H1 (cell line): Measurements from ENCODE around the gene ITSN1. TPM values are rescaled to one million over a fixed set of nuclear protein-coding genes. Genes with fewer than 3 reads are reported as not detected.

Experiments
- CTCF ChIA-PET: fragments of 300-600 bp; sonication (Branson Sonifier 250); formaldehyde crosslinking; loops from one replicate; lab custom pipeline; 2021; ENCODE audit not compliant: partially characterized antibody; lab: Charles Lee
- POLR2A ChIA-PET: fragments of 300-600 bp; sonication (Branson Sonifier 250); formaldehyde crosslinking; loops from one replicate; lab custom pipeline; 2021; ENCODE audit warnings: inconsistent platforms; ENCODE audit not compliant: partially characterized antibody; lab: Charles Lee
- DNase-seq, 2 experiments: peaks; one replicate each; pipeline versions ENCODE4 v3.0.0 to v3.0.0-alpha.2; 2010 to 2022; ENCODE audit warnings: low spot score in 2 of 2, low read depth in 1 of 2, mixed read lengths in 1 of 2
- FAIRE-seq: peaks from 2 replicates; lab custom pipeline; 2011; peaks lifted over from hg19 to GRCh38; lab: Jason Lieb, UNC
- H2AFZ ChIP-seq: 2 replicates; pipeline ENCODE4 v1.8.1; 2012; ENCODE audit warnings: low read length, inconsistent platforms
- H2AK5ac ChIP-seq: 2 replicates; pipeline ENCODE4 v1.6.1; 2013; ENCODE audit warnings: low read depth, low read length
- H2BK120ac ChIP-seq: replicated peaks from 2 replicates; pipeline ENCODE3; 2013; ENCODE audit warnings: low read depth, low read length, inconsistent platforms
- H2BK12ac ChIP-seq: 2 replicates; pipeline ENCODE4 v1.6.1; 2013; ENCODE audit warnings: low read depth, low read length
- H2BK15ac ChIP-seq: 2 replicates; pipeline ENCODE4 v1.6.1; 2013; ENCODE audit warnings: low read length
- H2BK20ac ChIP-seq: 2 replicates; pipeline ENCODE4 v1.6.1; 2013; ENCODE audit warnings: low read length
- H2BK5ac ChIP-seq: 2 replicates; pipeline ENCODE4 v1.6.1; 2013; ENCODE audit warnings: low read depth, low read length
- H3K14ac ChIP-seq: 2 replicates; pipeline ENCODE4 v1.6.1; 2013; ENCODE audit warnings: inconsistent platforms; ENCODE audit not compliant: insufficient read length
- H3K18ac ChIP-seq: 2 replicates; pipeline ENCODE4 v1.6.1; 2013; ENCODE audit warnings: low read length; ENCODE audit errors: extremely low read depth
- H3K23ac ChIP-seq: 2 replicates; pipeline ENCODE4 v1.6.1; 2013; ENCODE audit warnings: inconsistent platforms; ENCODE audit not compliant: insufficient read length
- H3K23me2 ChIP-seq: 2 replicates; pipeline ENCODE4 v1.6.1; 2013; ENCODE audit warnings: low read depth, low read length
- H3K27ac ChIP-seq: 2 replicates; pipeline ENCODE4 v1.6.1; 2011; ENCODE audit warnings: low read depth, low read length, inconsistent platforms
- H3K27me3 ChIP-seq, 4 experiments: replicated peaks in 1 of 4; 1 replicate in 1 of 4; 2 replicates in 3 of 4; pipeline versions ENCODE4 v1.6.1 to v1.8.1; 2011 to 2013; ENCODE audit warnings: low read length in 3 of 4, mild to moderate bottlenecking in 3 of 4, inconsistent platforms in 2 of 4, mixed read lengths in 2 of 4, moderate library complexity in 1 of 4; ENCODE audit not compliant: control insufficient read depth in 3 of 4, insufficient read depth in 3 of 4; ENCODE audit errors: extremely low read depth in 1 of 4
- H3K36me3 ChIP-seq, 4 experiments: 2 replicates each; pipeline versions ENCODE4 v1.6.1 to v1.8.1; 2011 to 2013; ENCODE audit warnings: mild to moderate bottlenecking in 4 of 4, low read length in 3 of 4, moderate library complexity in 2 of 4, control low read depth in 1 of 4, inconsistent platforms in 1 of 4; ENCODE audit not compliant: insufficient read depth in 4 of 4, control insufficient read depth in 2 of 4
- H3K4ac ChIP-seq: replicated peaks from 2 replicates; pipeline ENCODE3; 2013; ENCODE audit warnings: low read length, low read depth, mixed read lengths, inconsistent platforms; ENCODE audit not compliant: insufficient read length
- H3K4me1 ChIP-seq, 4 experiments: replicated peaks in 1 of 4; 1 replicate in 1 of 4; 2 replicates in 3 of 4; pipeline versions ENCODE4 v1.6.1 to v1.8.1; 2011 to 2013; ENCODE audit warnings: low read length in 3 of 4, inconsistent platforms in 2 of 4, mixed read lengths in 1 of 4; ENCODE audit not compliant: insufficient read depth in 4 of 4, control insufficient read depth in 3 of 4
- H3K4me2 ChIP-seq, 2 experiments: 2 replicates each; pipeline versions ENCODE4 v1.6.1 to v1.8.1; 2011 to 2013; ENCODE audit warnings: low read depth in 2 of 2, low read length in 2 of 2, control low read depth in 1 of 2, inconsistent platforms in 1 of 2, mild to moderate bottlenecking in 1 of 2; ENCODE audit not compliant: insufficient read depth in 1 of 2
- H3K4me3 ChIP-seq, 4 experiments: fragments of 200-600, 300-600 bp in 1 of 4; sonication (generic), shearing (Covaris generic), sonication (Bioruptor Twin) in 1 of 4; 2 replicates each; pipeline versions ENCODE4 v1.5.1 to v1.8.1; 2011 to 2016; ENCODE audit warnings: low read length in 4 of 4, low read depth in 3 of 4, control low read depth in 2 of 4, inconsistent platforms in 2 of 4, mild to moderate bottlenecking in 2 of 4, mixed read lengths in 1 of 4, moderate library complexity in 1 of 4; ENCODE audit not compliant: insufficient read depth in 2 of 4; ENCODE audit errors: extremely low read depth in 1 of 4
- H3K56ac ChIP-seq: replicated peaks from 2 replicates; pipeline ENCODE3; 2013; ENCODE audit warnings: low read depth, mild to moderate bottlenecking, mixed read lengths, low read length, inconsistent platforms; ENCODE audit not compliant: insufficient read length
- H3K79me1 ChIP-seq: 2 replicates; pipeline ENCODE4 v1.6.1; 2013; ENCODE audit warnings: low read depth, low read length, control low read depth
- H3K79me2 ChIP-seq, 2 experiments: 2 replicates each; pipeline versions ENCODE4 v1.6.1 to v1.8.1; 2012 to 2013; ENCODE audit warnings: low read length in 2 of 2, mild to moderate bottlenecking in 2 of 2, inconsistent platforms in 1 of 2; ENCODE audit not compliant: insufficient read depth in 2 of 2, control insufficient read depth in 1 of 2
- H3K9ac ChIP-seq, 4 experiments: replicated peaks in 1 of 4; 1 replicate in 1 of 4; 2 replicates in 3 of 4; pipeline versions ENCODE4 v1.6.1 to v1.8.1; 2011 to 2013; ENCODE audit warnings: low read depth in 3 of 4, low read length in 3 of 4, control low read depth in 2 of 4, mild to moderate bottlenecking in 2 of 4, moderate library complexity in 2 of 4, inconsistent platforms in 1 of 4; ENCODE audit errors: extremely low read depth in 1 of 4
- H3K9me3 ChIP-seq, 2 experiments: 2 replicates each; pipeline versions ENCODE4 v1.6.1 to v1.8.1; 2012 to 2013; ENCODE audit warnings: mild to moderate bottlenecking in 2 of 2, moderate library complexity in 2 of 2, control low read depth in 1 of 2, inconsistent platforms in 1 of 2, low read depth in 1 of 2, low read length in 1 of 2, mixed read lengths in 1 of 2; ENCODE audit not compliant: insufficient read depth in 2 of 2
- H4K20me1 ChIP-seq, 2 experiments: replicated peaks in 1 of 2; 2 replicates each; pipeline versions ENCODE3 to v1.8.1; 2011 to 2013; ENCODE audit warnings: inconsistent platforms in 2 of 2, low read length in 2 of 2, mild to moderate bottlenecking in 1 of 2; ENCODE audit not compliant: insufficient read depth in 2 of 2, control insufficient read depth in 1 of 2
- H4K5ac ChIP-seq: 2 replicates; pipeline ENCODE4 v1.6.1; 2013; ENCODE audit warnings: low read length, low read depth, mixed read lengths, inconsistent platforms; ENCODE audit not compliant: insufficient read length
- H4K8ac ChIP-seq: 2 replicates; pipeline ENCODE4 v1.8.0; 2013; ENCODE audit warnings: mild to moderate bottlenecking, moderate library complexity, low read length, inconsistent platforms; ENCODE audit not compliant: insufficient read depth; ENCODE audit errors: extremely low read depth
- H4K91ac ChIP-seq: replicated peaks from 2 replicates; pipeline ENCODE3; 2013; ENCODE audit warnings: low read length, mixed read lengths, inconsistent platforms; ENCODE audit not compliant: insufficient read length
- BCL11A ChIP-seq, 2 experiments: IDR thresholded peaks; one replicate each; pipeline ENCODE4 v1.6.1; 2011; ENCODE audit warnings: low read depth in 2 of 2, low read length in 2 of 2, mild to moderate bottlenecking in 2 of 2
- NRF1 ChIP-seq: IDR thresholded peaks from 2 replicates; pipeline ENCODE4 v1.6.1; 2011; ENCODE audit warnings: mild to moderate bottlenecking, low read depth, low read length, improper control_type of control experiment
- RFX5 ChIP-seq: IDR thresholded peaks from 2 replicates; pipeline ENCODE4 v1.6.1; 2011; ENCODE audit warnings: low read depth, low read length, improper control_type of control experiment, borderline replicate concordance
- SAP30 ChIP-seq: fragments of 300-600 bp; sonication (generic); IDR thresholded peaks from 2 replicates; pipeline ENCODE4 v1.7.1; 2012; ENCODE audit warnings: low read length, moderate library complexity, mild to moderate bottlenecking, inconsistent platforms; ENCODE audit not compliant: insufficient read depth, insufficient replicate concordance
- SIRT6 ChIP-seq: IDR thresholded peaks from one replicate; pipeline ENCODE4 v1.7.1; 2012; ENCODE audit warnings: low read length, inconsistent platforms
- SIX5 ChIP-seq: IDR thresholded peaks from 2 replicates; pipeline ENCODE4 v1.6.1; 2011; ENCODE audit warnings: mild to moderate bottlenecking, low read depth, low read length
- SP2 ChIP-seq: IDR thresholded peaks from 2 replicates; pipeline ENCODE4 v1.6.1; 2012; ENCODE audit warnings: mild to moderate bottlenecking, low read length, inconsistent platforms
- YY1 ChIP-seq: IDR thresholded peaks from 2 replicates; pipeline ENCODE4 v1.6.1; 2011; ENCODE audit warnings: low read depth, mild to moderate bottlenecking, low read length
- WGBS, 2 experiments: shearing (Covaris generic) in 1 of 2; methylation state at CpG; one replicate each; pipeline versions ENCODE4 v1.1.6 to v1.1.7; 2013 to 2015; ENCODE audit warnings: low lambda C conversion rate in 2 of 2, mixed read lengths in 2 of 2, inconsistent platforms in 1 of 2, low coverage in 1 of 2, missing lambda C conversion rate in 1 of 2; ENCODE audit not compliant: insufficient replicate concordance in 2 of 2, insufficient coverage in 1 of 2, insufficient read length in 1 of 2; ENCODE audit errors: extremely low coverage in 1 of 2, missing lambda C conversion rate in 1 of 2; 5-methylcytosine and 5-hydroxymethylcytosine counted together
- polyA plus RNA-seq, 7 experiments: library from polyadenylated mRNA; depleted of rRNA in 3 of 7; stranded (reverse) in 5 of 7; unstranded in 2 of 7; fragments of >200 nt in 5 of 7; fragments of 200-250 nt in 2 of 7; gene quantifications; 1 replicate in 5 of 7; 2 replicates in 1 of 7; 4 replicates in 1 of 7; pipeline versions ENCODE4 v1.2.1 to v1.2.3, GENCODE V29; 2011 to 2013; ENCODE audit warnings: missing spikeins in 2 of 7, mixed read lengths in 2 of 7
- total RNA-seq: library from RNA; stranded (reverse); fragmentation: NEBNext Ultra II Directional; extraction: Animal tissue kit (Norgen Biotek cat#: 25700); gene quantifications from 2 replicates; pipeline ENCODE4 v1.2.1, GENCODE V29; 2021

The ITSN1 gene
- total and polyA plus RNA-seq, 2 of the 8 experiments (the other 6 are each of a cell fraction or from before 2014, with no cell fraction given) = 60.8 to 78.1 TPM

- H4K20me1 ChIP-seq = no peaks in the 10 kb centered on the region
- H3K79me2 ChIP-seq = no peaks in the 10 kb centered on the region
- no peak overlapping the region for H4K5ac ChIP-seq
- 0 out of 2 replicates have a peak, but pooled peaks cover 2% of the 10 kb centered on the region for H3K79me1 ChIP-seq
- H3K27ac ChIP-seq = no peak overlapping the region
- H3K4ac ChIP-seq = no peak overlapping the region
- no peak for TF ChIP-seq SIX5
- no peak for TF ChIP-seq BCL11A (IDR thresholded peaks at IDR 0.05; ENCODE audit: low read depth in 2 of 2, low read length in 2 of 2)
- TF ChIP-seq SAP30 = no peak
- no peak for TF ChIP-seq NRF1
- no peak for TF ChIP-seq SIRT6
- TF ChIP-seq RFX5 = no peak
- TF ChIP-seq YY1 = no peak
- no peak for TF ChIP-seq SP2
- no peak overlapping the region for H2BK12ac ChIP-seq
- no peak overlapping the region for H2BK20ac ChIP-seq
- H3K18ac ChIP-seq = no peak overlapping the region
- H3K23ac ChIP-seq = no peak overlapping the region
- peaks cover 0 to 7% (median 2%) of the 10 kb centered on the region in 4 experiments; a peak in 2 of 8 replicates for H3K36me3 ChIP-seq
- H3K9ac ChIP-seq = no peak overlapping the region
- peaks cover 2% of the 10 kb centered on the region; the same call in 1 of the 2 replicates for H3K23me2 ChIP-seq
- WGBS, 2 experiments = 90% methylated on average over 1 of the region's 1 CpG; no CpG with 5 or more reads in 1 of the 2 experiments
- no peak overlapping the region for H4K8ac ChIP-seq
- H4K91ac ChIP-seq = no peak overlapping the region
- no peak overlapping the region for H3K14ac ChIP-seq
- peaks cover 10 to 24% (median 20%) of the 10 kb centered on the region in 4 experiments; a peak in 6 of 7 replicates for H3K4me1 ChIP-seq
- H2BK5ac ChIP-seq = no peak overlapping the region
- H2BK120ac ChIP-seq = no peak overlapping the region
- FAIRE-seq (no peak), DNase-seq (no peak)
- H3K56ac ChIP-seq = no peak overlapping the region
- no peak overlapping the region for H2BK15ac ChIP-seq
- no peak overlapping the region for H3K4me3 ChIP-seq
- H3K4me2 ChIP-seq = no peak overlapping the region
- CTCF ChIA-PET = interaction anchor here (0.6 to 0.7 kb wide), 2 partner anchors 81 to 658 kb away, joined by 3 read pairs; no protein-coding TSS in a partner anchor
- POLR2A ChIA-PET = interaction anchor here (2.7 kb wide), 1 partner anchor 12 kb away, joined by 14 read pairs; no protein-coding TSS in a partner anchor
- no peaks in the 10 kb centered on the region for H3K27me3 ChIP-seq
- no peak overlapping the region for H2AK5ac ChIP-seq
- peaks cover 0 to 7% of the 10 kb centered on the region in 2 experiments; a peak in 1 of 4 replicates for H3K9me3 ChIP-seq
- H2AFZ ChIP-seq = no peak overlapping the region
These were observed 302.0 kb downstream of the ITSN1 start for GRCh38 chr21:33944185-33944763.
